CD4-positive, alpha-beta T cell (primary cell): Measurements from ENCODE around the gene VIPR1. TPM values are rescaled to one million over a fixed set of nuclear protein-coding genes. Genes with fewer than 3 reads are reported as not detected.
"Not testable (repeated sequence)": the region's sequence is repeated elsewhere in the genome, so short reads cannot be mapped to it uniquely, and the experiment has no call there.

Experiments used
- ATAC-seq: fragments of 200-7000 bp; cut with Tn5 transposase; one replicate; pipeline ENCODE4 v1.10.0; 2022; ENCODE audit warnings: mild to moderate bottlenecking; ENCODE audit not compliant: poor library complexity
- CTCF ChIA-PET: fragments of 350-600 bp; sonication (Branson Sonifier 250); formaldehyde crosslinking; loops from one replicate; lab custom pipeline; 2021; ENCODE audit warnings: antibody characterized with exemption, inconsistent platforms; lab: Charles Lee
- POLR2A ChIA-PET: fragments of 350-600 bp; sonication (Branson Sonifier 250); formaldehyde crosslinking; loops from one replicate; lab custom pipeline; 2021; ENCODE audit warnings: antibody characterized with exemption, inconsistent platforms; lab: Charles Lee
- DNase-seq, 14 experiments: peaks; one replicate each; pipeline ENCODE4 v3.0.0-alpha.2; 2013 to 2020; ENCODE audit warnings: mixed read lengths in 2 of 14
- H3K27ac ChIP-seq, 2 donors: one replicate each; pipeline versions ENCODE4 v1.5.1 to v1.7.0; 2013; ENCODE audit warnings: low read length in 2 of 2, low read depth in 1 of 2, mild to moderate bottlenecking in 1 of 2
- H3K27me3 ChIP-seq, 2 experiments: 1 replicate in 1 of 2; 2 replicates in 1 of 2; pipeline versions ENCODE4 v1.6.1 to v1.7.0; 2013; ENCODE audit warnings: low read length in 2 of 2, control low read depth in 1 of 2, mild to moderate bottlenecking in 1 of 2, moderate library complexity in 1 of 2; ENCODE audit not compliant: insufficient read depth in 2 of 2, control insufficient read depth in 1 of 2
- H3K36me3 ChIP-seq: one replicate; pipeline ENCODE4 v1.6.1; 2013; ENCODE audit warnings: low read length, control low read depth; ENCODE audit not compliant: insufficient read depth
- H3K4me1 ChIP-seq: one replicate; pipeline ENCODE4 v1.6.1; 2013; ENCODE audit warnings: low read length, control low read depth; ENCODE audit not compliant: insufficient read depth
- H3K4me3 ChIP-seq: one replicate; pipeline ENCODE4 v1.5.1; 2013; ENCODE audit warnings: mild to moderate bottlenecking, low read length, moderate library complexity
- H3K9me3 ChIP-seq, 2 experiments: 1 replicate in 1 of 2; 2 replicates in 1 of 2; pipeline versions ENCODE4 v1.6.1 to v1.7.0; 2013; ENCODE audit warnings: low read length in 2 of 2, mild to moderate bottlenecking in 2 of 2, control low read depth in 1 of 2, moderate library complexity in 1 of 2; ENCODE audit not compliant: control insufficient read depth in 1 of 2, insufficient read depth in 1 of 2
- H3K27ac Mint-ChIP-seq: one replicate; pipeline ENCODE4 v1.8.0; 2020; ENCODE audit warnings: mixed read lengths
- H3K27me3 Mint-ChIP-seq: one replicate; pipeline ENCODE4 v1.8.0; 2021; ENCODE audit warnings: mixed read lengths
- H3K36me3 Mint-ChIP-seq: one replicate; pipeline ENCODE4 v1.8.0; 2021; ENCODE audit warnings: low read depth, mixed read lengths
- H3K4me1 Mint-ChIP-seq: one replicate; pipeline ENCODE4 v1.8.0; 2021; ENCODE audit warnings: low read depth, mixed read lengths
- H3K4me3 Mint-ChIP-seq: one replicate; pipeline ENCODE4 v1.8.0; 2020; ENCODE audit warnings: mild to moderate bottlenecking, mixed read lengths
- H3K9me3 Mint-ChIP-seq: one replicate; pipeline ENCODE4 v1.8.0; 2020; ENCODE audit warnings: mixed read lengths
- intact Hi-C, 2 experiments: fragments of 100-400 bp; cut with DNase I in 1 of 2; cut with micrococcal nuclease in 1 of 2; formaldehyde crosslinking; loops; one replicate each; pipeline versions ENCODE4 v1.15.1 to v1.9.0; 2023 to 2025; cut with DNase I, micrococcal nuclease
- total RNA-seq, 174 experiments: library from RNA in 2 of 174; stranded (reverse) in 2 of 174; gene quantifications; one replicate each; pipeline ENCODE4 v1.2.3 and lab custom pipeline; 2021 to 2026
- TF ChIP-seq, protein P1 (sequence below): fragments of 200-600 bp; IDR thresholded peaks from one replicate; pipeline ENCODE4 v1.8.0; 2022; ENCODE audit warnings: antibody characterized with exemption, mild to moderate bottlenecking

The VIPR1 gene
- total RNA-seq, 2 experiments from 2014 or later, result 66.8 to 67.6 TPM

DNA sequence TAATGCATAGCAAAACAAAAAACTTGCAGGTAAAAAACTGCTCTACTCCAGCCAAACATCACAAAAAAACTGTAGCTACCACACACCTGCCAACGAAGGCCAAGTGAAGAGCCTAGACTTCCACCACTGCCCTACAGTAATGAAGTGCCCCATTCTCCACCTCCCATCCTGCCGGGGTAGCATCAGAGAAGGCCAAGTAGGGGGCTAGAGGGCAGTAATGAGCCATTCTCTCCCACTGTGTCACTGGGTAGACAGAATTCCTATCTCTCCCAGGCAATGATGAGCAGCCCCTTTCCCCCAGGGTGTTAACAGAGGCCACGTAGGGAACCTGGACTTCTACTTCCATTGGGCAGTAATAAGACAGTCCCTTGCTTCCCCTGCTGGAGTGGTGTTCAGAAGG is 69.8 kb downstream of the VIPR1 start:
- no peak overlapping the region for H3K27ac ChIP-seq
- ChIA-PET CTCF (interaction anchor here (0.9 to 1.5 kb wide), 5 partner anchors 10 to 41 kb away, joined by 3 to 4 read pairs (median 3); partner anchors contain the start of genes NKTR and SEC22C), POLR2A (interaction anchor here (1.3 kb wide), 1 partner anchor 10 kb away, joined by 4 read pairs; the partner anchor contains the start of gene SEC22C)
- DNase-seq, result peak in 6 of 14 experiments; percentile 8 to 59 (median 38)
- no peaks in the 10 kb centered on the region for H3K4me1 ChIP-seq
- Mint-ChIP-seq H3K4me1 (peaks cover 29% of the 10 kb centered on the region), H3K9me3 (peaks cover 8% of the 10 kb centered on the region), H3K36me3 (peaks cover 78% of the 10 kb centered on the region), H3K27ac (no peak overlapping the region), H3K4me3 (no peak overlapping the region), H3K27me3 (no peaks in the 10 kb centered on the region)
- intact Hi-C loops, result loop anchor here in 1 of 2 experiments (5.0 kb wide), 1 partner anchor 35 kb away; no protein-coding TSS in a partner anchor
- TF ChIP-seq, protein P1, sequence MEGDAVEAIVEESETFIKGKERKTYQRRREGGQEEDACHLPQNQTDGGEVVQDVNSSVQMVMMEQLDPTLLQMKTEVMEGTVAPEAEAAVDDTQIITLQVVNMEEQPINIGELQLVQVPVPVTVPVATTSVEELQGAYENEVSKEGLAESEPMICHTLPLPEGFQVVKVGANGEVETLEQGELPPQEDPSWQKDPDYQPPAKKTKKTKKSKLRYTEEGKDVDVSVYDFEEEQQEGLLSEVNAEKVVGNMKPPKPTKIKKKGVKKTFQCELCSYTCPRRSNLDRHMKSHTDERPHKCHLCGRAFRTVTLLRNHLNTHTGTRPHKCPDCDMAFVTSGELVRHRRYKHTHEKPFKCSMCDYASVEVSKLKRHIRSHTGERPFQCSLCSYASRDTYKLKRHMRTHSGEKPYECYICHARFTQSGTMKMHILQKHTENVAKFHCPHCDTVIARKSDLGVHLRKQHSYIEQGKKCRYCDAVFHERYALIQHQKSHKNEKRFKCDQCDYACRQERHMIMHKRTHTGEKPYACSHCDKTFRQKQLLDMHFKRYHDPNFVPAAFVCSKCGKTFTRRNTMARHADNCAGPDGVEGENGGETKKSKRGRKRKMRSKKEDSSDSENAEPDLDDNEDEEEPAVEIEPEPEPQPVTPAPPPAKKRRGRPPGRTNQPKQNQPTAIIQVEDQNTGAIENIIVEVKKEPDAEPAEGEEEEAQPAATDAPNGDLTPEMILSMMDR, result peak; percentile 29
- peak; percentile 57 for ATAC-seq
- peaks cover 49% of the 10 kb centered on the region for H3K36me3 ChIP-seq
- peaks cover 0 to 23% of the 10 kb centered on the region in 2 experiments for H3K9me3 ChIP-seq
- H3K27me3 ChIP-seq, result no peaks in the 10 kb centered on the region
- H3K4me3 ChIP-seq, result no peak overlapping the region

DNA sequence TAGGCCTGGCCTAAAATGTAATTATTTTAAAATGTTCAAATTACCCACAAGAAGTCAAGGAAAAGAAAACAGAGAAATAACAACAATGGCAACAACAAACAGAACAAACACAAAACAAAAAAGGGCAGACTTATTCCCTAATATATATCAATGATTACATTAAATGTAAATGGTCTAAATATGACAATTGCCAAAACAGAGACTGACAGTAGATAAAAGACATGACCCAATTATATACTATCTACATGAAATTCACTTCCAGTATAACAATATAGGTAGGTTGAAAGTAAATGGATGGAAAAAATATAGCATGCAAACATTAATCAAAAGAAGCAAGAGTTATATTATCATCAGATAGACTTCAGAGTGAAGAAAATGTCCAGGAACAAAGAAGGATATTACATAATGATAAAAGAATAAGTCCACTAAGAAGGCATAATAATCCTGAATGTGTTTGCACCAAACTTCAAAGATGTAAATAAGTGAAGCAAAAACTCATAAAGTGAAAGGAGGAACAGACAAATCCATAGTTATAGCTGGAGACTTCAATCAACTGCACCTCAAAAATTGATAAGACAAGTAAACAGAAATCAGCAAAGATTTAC is 72.8 kb downstream of the VIPR1 start:
- POLR2A ChIA-PET, result interaction anchor here (1.1 kb wide), 1 partner anchor 25 kb away, joined by 3 read pairs; the partner anchor contains the start of gene NKTR
- Histone ChIP-seq H3K4me1 (no peaks in the 10 kb centered on the region), H3K36me3 (peaks cover 31% of the 10 kb centered on the region), H3K27ac (no peak overlapping the region), H3K27me3 (no peaks in the 10 kb centered on the region), H3K9me3 (peaks cover 0 to 23% of the 10 kb centered on the region in 2 experiments), H3K4me3 (no peak overlapping the region)
- CTCF ChIA-PET, result no interaction called here
- H3K27me3 Mint-ChIP-seq, result no peaks in the 10 kb centered on the region
- peaks cover 8% of the 10 kb centered on the region for H3K9me3 Mint-ChIP-seq
- TF ChIP-seq, protein P1, result no peak
- DNase-seq, result no peak
- ATAC-seq, result no peak
- no peak overlapping the region for H3K27ac Mint-ChIP-seq
- peaks cover 66% of the 10 kb centered on the region for H3K36me3 Mint-ChIP-seq
- peaks cover 41% of the 10 kb centered on the region for H3K4me1 Mint-ChIP-seq
- H3K4me3 Mint-ChIP-seq, result no peak overlapping the region
- intact Hi-C loops, result loop anchor here in 1 of 2 experiments (5.0 kb wide), 1 partner anchor 42 kb away; no protein-coding TSS in a partner anchor

DNA sequence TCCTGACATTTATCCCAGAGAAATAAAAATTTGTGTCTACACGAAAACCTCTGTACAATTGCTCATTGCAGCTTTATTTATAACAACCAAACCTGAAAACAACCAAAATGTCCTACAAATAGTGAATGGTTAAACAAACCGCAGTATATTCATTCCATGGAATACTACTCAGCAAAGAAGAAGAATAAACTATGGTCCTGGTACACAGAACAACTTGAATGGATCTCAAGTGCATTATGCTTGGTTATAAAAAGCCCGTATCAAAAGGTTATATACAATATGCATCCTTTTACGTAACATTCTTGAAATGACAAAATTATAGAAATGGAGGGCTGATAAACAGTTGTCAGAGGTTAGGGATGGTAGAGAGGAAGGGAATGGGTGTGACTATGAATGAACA is 75.6 kb downstream of the VIPR1 start:
- Histone ChIP-seq H3K27ac (no peak overlapping the region), H3K4me3 (no peak overlapping the region), H3K4me1 (peaks cover 15% of the 10 kb centered on the region), H3K27me3 (no peaks in the 10 kb centered on the region), H3K9me3 (peaks cover 0 to 23% of the 10 kb centered on the region in 2 experiments), H3K36me3 (peaks cover 25% of the 10 kb centered on the region)
- TF ChIP-seq, protein P1, result no peak
- POLR2A ChIA-PET, result no interaction called here
- CTCF ChIA-PET, result no interaction called here
- Mint-ChIP-seq H3K36me3 (peaks cover 57% of the 10 kb centered on the region), H3K4me1 (peaks cover 54% of the 10 kb centered on the region), H3K9me3 (peaks cover 8% of the 10 kb centered on the region), H3K27me3 (no peaks in the 10 kb centered on the region), H3K27ac (no peak overlapping the region), H3K4me3 (no peak overlapping the region)
- ATAC-seq (no peak), DNase-seq (no peak)
- intact Hi-C loops, result loop anchor here in 1 of 2 experiments (1.0 to 5.0 kb wide), 2 partner anchors 20 to 39 kb away; no protein-coding TSS in a partner anchor

DNA sequence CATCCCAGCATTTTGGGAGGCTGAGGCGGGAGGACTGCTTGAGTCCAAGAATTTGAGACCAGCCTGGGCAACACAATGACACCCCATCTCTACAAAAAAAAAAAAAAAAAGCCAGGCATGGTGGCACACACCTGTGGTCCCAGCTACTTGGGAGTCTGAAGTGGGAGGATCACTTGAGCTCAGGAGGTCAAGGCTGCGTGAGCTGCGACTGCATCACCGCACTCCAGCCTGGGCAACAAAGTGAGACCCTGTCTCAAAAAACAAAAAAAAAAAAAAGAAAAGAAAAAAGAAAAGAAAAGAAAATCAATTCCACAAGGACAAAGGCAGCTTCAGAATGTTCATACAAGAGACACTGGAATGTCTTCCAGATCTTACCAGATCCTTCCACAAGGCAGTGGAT is 76.9 kb downstream of the VIPR1 start:
- Histone ChIP-seq H3K9me3 (peaks cover 0 to 12% of the 10 kb centered on the region in 2 experiments), H3K4me1 (peaks cover 17% of the 10 kb centered on the region), H3K36me3 (peaks cover 15% of the 10 kb centered on the region)
- ChIA-PET POLR2A (interaction anchor here (0.6 kb wide), 1 partner anchor 10 kb away, joined by 3 read pairs; no protein-coding TSS in a partner anchor), CTCF (interaction anchor here (0.6 kb wide), 1 partner anchor 34 kb away, joined by 3 read pairs; no protein-coding TSS in a partner anchor)
- not testable (repeated sequence) for H3K9me3 Mint-ChIP-seq, ATAC-seq, H3K4me3 ChIP-seq, H3K27me3 ChIP-seq, H3K27me3 Mint-ChIP-seq, DNase-seq, H3K27ac ChIP-seq
- Mint-ChIP-seq H3K27ac (peak overlapping the region; percentile 98), H3K4me3 (peak overlapping the region; percentile 86), H3K36me3 (peaks cover 46% of the 10 kb centered on the region), H3K4me1 (peaks cover 58% of the 10 kb centered on the region)
- intact Hi-C loops, result loop anchor here in 1 of 2 experiments (5.0 kb wide), 1 partner anchor 38 kb away; no protein-coding TSS in a partner anchor
